HG03103 (cell line): ENCODE results near the gene OR2A14.
"Not testable (repeated sequence)": the region's sequence is repeated elsewhere in the genome, so short reads cannot be mapped to it uniquely, and the experiment has no call there.

Source experiments
- ATAC-seq: cut with Tn5 transposase; IDR thresholded peaks from one replicate; pipeline ENCODE4 v1.9.1; 2021; ENCODE audit warnings: low read depth; ENCODE audit not compliant: unreplicated experiment

OR2A14 gene, protein sequence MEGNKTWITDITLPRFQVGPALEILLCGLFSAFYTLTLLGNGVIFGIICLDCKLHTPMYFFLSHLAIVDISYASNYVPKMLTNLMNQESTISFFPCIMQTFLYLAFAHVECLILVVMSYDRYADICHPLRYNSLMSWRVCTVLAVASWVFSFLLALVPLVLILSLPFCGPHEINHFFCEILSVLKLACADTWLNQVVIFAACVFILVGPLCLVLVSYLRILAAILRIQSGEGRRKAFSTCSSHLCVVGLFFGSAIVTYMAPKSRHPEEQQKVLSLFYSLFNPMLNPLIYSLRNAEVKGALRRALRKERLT

DNA sequence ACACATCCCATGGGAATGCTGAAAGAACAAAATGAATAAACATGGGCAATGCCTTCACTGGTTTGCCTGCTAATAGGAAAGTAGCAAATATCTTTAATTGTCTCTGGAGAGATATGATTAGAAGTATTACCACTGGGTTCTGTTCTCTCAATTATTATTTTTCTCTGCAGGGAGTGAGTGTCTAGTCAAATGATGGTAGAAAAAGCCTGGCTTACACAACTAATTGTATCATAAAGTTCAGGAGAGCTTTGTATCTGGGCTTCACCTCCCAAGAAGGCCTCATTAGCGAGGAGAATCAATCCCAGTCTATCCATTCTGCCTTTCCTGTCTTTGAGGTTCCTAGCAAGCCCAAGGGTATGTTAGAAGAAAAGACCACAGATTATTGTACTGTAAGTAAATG is at the start of gene OR2A14:
TSS of gene OR2A14 (plus strand) at position 301 of the 400 bp plus-strand sequence. CDS start 5,937 bp downstream, outside the sequence.
- no peak for ATAC-seq

DNA sequence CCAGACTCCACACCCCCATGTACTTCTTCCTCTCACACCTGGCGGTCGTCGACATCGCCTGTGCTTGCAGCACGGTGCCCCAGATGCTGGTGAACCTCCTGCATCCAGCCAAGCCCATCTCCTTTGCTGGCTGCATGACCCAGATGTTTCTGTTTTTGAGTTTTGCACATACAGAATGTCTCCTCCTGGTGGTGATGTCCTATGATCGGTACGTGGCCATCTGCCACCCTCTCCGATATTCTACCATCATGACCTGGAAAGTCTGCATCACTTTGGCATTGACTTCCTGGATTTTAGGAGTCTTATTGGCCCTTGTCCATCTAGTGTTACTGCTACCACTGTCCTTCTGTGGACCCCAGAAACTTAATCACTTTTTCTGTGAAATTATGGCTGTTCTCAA is 48.6 kb upstream of the OR2A14 start:
- no peak for ATAC-seq

DNA sequence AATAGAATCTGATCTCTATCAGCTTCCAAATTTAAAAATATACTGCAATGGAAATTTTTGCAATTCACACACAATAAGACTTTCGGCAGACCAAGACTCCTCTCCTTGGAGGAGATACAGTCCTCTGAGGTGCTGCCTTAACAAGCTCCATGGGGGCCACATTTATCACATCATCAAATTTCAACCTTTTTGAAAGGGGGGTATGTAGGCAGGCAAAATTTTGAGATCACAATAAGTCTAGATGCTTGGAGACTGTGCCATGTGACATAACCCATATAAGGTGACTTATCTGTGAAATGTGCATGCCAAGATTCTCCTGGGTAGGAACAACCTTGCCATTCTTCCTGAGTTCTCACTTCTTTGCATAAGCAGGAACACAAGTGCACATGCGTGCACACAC is 37.0 kb upstream of the OR2A14 start, which contains the start of gene OR2A12:
TSS of gene OR2A12 (plus strand) at position 301 of the 400 bp plus-strand sequence. CDS start 8,830 bp downstream, outside the sequence.
- no peak for ATAC-seq

- ATAC-seq, result no peak
Observed at GRCh38 chr7:144086730-144087129, 36.2 kb upstream of the OR2A14 start.

DNA sequence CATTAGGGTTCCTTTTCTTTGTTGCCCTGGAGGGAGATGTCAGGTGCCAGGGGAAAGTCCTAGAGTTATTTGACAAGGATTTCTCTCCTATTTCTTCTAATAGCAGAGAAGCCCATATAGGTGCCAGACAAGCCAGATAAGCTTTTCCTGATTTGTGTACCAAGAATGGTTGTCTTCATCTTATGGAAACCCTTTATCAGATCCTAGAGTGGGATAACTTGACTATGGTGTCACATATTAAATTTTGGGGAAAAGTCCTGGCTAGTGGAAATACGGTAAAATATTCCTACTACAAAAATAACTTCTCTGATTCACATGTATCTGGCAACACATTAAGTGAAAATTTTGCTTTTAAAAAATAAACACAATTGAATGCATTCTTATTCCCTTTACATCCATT is 35.7 kb upstream of the OR2A14 start:
- no peak for ATAC-seq

DNA sequence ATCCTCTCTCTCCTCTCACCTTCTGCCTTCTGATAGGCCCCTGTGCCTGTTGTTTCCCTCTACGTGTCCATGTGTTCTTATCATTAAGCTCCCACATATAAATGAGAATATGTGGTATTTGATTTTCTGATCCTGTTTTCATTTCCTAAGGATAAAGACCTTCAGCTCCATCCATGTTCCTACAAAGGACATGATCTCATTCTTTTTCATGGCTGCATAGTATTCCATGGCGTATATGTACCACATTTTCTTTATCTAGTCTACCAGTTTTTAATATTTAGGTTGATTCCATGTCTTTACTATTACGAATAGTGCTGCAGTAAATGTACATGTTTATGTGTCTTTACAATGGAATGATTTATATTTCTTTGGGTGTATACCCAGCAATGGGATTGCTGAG is 32.3 kb upstream of the OR2A14 start:
- ATAC-seq, result no peak

DNA sequence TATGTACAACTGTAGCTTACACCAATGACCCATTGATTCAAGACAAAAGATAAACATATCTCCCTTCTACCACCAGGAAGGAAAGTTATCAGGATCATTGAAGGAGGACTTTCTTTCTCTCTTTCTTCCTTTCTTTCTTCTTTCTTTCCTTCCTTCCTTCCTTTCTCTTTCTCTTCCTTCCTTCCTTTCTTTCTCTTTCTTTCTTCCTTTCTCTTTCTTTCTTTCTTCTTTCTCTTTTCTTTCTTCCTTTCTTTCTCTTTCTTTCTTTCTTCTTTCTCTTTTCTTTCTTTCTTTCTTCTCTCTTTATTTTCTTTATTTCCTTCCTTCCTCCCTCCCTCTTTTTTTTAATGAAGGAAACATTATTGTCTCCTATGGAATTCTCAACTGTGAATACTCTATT is 24.2 kb upstream of the OR2A14 start:
- no peak for ATAC-seq

DNA sequence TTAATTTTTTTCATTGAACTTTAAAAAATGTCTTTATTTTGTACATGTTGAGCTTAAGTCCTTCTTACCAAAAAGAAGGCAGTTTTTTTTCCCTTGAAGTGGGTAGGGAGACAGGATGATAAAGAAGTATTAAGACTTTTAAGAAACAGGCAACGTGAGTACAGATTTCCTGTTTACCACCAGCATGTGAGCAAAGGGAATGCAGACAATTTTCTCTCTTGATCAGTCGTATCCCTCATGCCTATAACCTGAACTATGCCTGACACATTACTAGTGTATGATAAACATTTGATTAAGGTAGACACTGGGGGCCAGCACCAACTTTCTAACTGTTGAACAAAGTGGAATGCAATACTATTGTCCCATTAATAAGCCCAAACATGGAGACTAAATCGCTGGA is 22.4 kb upstream of the OR2A14 start:
- ATAC-seq, result no peak

GRCh38 chr7:144102041-144102440 is 20.9 kb upstream of the OR2A14 start:
- no peak for ATAC-seq

GRCh38 chr7:144105211-144105610 is 17.8 kb upstream of the OR2A14 start:
- no peak for ATAC-seq

- no peak for ATAC-seq
Observed at GRCh38 chr7:144109283-144109682, 13.7 kb upstream of the OR2A14 start, which contains the start of gene OR2A2. Gene OR2A2, plus strand, starts transcription at chr7:144109583. Its CDS starts 0 bp downstream, at chr7:144109583.

DNA sequence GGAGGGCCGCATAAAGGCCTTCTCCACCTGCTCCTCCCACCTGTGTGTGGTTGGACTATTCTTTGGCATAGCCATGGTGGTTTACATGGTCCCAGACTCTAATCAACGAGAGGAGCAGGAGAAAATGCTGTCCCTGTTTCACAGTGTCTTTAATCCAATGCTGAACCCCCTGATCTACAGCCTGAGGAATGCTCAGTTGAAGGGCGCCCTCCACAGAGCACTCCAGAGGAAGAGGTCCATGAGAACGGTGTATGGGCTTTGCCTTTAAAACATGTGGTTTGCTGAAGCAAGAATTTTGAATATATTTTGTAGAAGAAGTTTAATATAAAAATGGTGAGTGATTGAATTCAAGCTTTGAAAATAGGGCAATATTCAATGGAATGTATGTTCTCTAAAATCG is 12.7 kb upstream of the OR2A14 start:
- no peak for ATAC-seq

DNA sequence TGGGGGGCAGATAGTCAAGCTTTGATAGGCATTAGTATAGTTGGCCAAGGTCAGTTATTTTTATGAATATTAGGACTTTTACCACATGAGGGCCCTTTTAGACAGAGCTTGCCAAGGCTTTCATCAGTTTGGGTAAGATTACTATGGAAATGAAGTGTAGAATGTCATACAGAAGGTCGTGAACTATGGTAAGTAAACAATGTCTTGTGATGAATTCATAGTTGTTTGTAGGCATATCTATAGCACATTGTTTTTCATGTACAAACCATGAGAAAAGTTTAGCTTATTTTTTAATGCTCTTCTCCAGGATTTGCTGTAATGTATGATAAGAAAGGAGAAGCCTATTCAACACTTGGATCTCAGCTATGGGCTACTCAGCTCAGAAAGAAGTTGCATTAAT is 9.3 kb upstream of the OR2A14 start:
- ATAC-seq, result no peak

GRCh38 chr7:144118341-144118740 is 4.6 kb upstream of the OR2A14 start:
- ATAC-seq, result no peak

GRCh38 chr7:144127714-144128334 is 4.8 kb downstream of the OR2A14 start:
- ATAC-seq, result peak; percentile 100

GRCh38 chr7:144129601-144130000 is 6.6 kb downstream of the OR2A14 start:
- ATAC-seq, result not testable (repeated sequence)

GRCh38 chr7:144130730-144131129 is 7.8 kb downstream of the OR2A14 start:
- no peak for ATAC-seq

DNA sequence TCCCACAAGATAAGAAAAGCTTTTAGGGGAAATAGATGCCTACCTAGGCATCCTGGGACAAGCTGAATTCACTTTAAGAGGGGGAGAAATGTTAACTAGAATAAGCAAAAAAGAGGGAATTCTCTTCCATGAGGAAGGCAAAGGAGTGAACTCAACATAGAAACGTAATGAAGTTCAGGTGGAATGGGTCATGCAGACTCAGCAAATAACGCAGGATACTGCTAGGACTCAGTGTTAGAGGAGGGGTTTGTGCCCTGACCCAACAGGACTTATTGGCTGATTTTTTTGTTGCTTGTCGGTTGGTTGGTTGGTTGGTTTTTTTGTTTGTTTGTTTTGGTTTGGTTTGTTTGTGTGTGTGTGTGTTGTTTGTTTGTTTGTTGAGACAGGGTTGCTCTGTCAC is 9.3 kb downstream of the OR2A14 start:
- no peak for ATAC-seq

GRCh38 chr7:144133307-144133706 is 10.3 kb downstream of the OR2A14 start:
- no peak for ATAC-seq

DNA sequence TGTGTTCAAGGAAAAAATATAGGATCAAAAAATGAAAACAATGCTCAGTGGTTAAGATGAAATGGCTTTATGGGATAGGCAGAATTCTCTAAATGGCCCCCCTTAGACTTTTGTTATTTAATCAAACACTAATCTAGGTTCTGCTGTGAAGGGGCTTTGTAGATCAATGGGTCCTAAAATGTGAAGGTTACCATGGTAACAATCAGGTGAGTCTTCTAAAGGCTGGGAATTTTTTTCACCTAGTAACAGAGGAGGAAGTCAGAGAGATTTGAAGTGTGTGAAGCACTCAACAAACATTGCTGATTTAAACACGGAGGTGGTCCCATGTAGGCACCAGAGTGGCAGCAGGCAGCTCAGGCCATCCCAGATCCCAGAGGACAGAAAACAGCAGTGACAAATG is 11.1 kb downstream of the OR2A14 start:
- no peak for ATAC-seq

DNA sequence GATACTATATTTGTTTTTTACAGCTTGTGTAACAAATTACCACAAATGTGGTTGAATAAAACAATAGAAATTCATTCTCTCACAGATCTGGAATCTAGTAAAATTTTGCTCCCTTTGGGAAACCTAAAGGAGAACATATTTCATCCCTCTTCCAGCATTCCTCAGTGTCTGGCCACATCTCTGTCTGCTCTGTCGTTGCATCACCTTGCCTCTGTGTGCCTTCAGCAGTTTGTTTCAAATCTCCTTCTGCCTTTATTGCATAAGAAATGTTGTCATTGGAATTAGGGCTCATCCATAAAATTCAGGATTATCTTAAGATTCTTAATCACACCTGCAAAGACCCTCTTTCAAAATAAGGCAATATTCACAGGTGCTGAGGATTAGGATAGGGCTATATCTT is 14.5 kb downstream of the OR2A14 start:
- ATAC-seq, result no peak

DNA sequence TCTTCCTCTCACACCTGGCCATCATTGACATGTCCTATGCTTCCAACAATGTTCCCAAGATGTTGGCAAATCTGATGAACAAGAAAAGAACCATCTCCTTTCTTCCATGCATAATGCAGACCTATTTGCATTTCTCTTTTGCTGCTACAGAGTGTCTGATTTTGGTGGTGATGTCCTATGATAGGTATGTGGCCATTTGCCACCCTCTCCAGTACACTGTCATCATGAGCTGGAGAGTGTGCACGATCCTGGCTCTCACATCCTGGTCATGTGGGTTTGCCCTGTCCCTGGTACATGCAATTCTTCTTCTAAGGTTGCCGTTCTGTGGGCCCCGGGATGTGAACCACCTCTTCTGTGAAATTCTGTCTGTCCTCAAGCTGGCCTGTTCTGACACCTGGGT is 19.2 kb downstream of the OR2A14 start:
- ATAC-seq, result no peak
